Omental fat pad (tissue), 4 donors: ENCODE results near the gene FOXP2. TPM values are rescaled to one million over a fixed set of nuclear protein-coding genes. Genes with fewer than 3 reads are reported as not detected.
"Not testable (repeated sequence)": the region's sequence is repeated elsewhere in the genome, so short reads cannot be mapped to it uniquely, and the experiment has no call there.

Source experiments
- ATAC-seq: fragments of 150-250 bp; one replicate; pipeline ENCODE4 v1.9.1; 2016; ENCODE audit warnings: mild to moderate bottlenecking, moderate library complexity; ENCODE audit not compliant: low FRiP score
- DNase-seq: peaks from one replicate; pipeline ENCODE4 v3.0.0-alpha.2; 2019; ENCODE audit warnings: low spot score
- total RNA-seq, 4 donors: library from RNA; depleted of rRNA; stranded (reverse); fragments of >200 nt; gene quantifications; one replicate each; pipeline ENCODE4 v1.1.0, GENCODE V29; 2016
- TF ChIP-seq, protein P1 (sequence below), 3 donors: fragments of 450-650 bp; IDR thresholded peaks; one replicate each; pipeline ENCODE4 v1.5.1; 2016 to 2017; ENCODE audit warnings: antibody characterized with exemption in 3 of 3, mild to moderate bottlenecking in 3 of 3, moderate library complexity in 2 of 3

The FOXP2 gene
- 10 to 100 TPM in 2 of 4 donors, 1 to 10 TPM in 2; 5.0 to 16.7 (median 11.3) TPM for total RNA-seq

DNA sequence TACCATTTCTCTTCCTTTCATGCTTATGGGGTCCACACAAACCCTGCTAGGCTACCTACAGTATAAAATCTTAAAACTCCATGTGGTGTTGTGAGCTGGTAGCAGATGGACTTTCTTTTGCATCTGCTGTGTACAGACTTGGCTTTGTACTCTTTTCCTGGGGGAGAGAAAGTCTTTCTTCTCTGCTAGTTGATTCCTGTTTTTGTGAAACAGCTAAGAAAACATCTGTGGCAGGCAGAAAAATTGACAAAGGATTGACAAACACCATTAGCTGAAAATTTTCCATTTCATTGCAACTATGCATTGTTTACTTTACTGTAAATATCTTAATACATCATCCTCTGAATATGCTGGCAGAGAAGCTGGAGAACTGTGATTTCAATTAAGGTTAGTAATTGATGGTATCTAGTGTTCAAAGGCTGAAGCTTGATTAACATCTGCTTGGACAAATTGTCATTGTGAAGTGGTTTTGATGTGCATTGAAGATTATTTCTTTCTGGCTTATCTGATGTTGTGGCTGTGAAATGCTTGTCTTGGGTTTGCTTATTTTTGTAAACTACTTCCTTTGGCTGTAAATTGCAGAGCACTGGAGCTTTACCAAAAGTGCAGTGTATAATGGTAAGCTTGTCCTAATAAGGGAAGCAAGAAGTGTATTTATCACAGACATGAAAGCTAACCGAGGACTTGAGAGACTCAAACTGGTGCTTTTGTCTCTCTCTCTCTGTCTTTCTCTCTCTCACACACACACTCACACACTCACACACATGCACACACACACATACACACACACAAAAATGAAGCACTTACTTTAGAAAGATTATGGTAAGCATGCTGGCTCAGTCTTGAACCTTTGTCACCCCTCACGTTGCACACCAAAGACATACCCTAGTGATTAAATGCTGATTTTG is at the start of gene FOXP2:
FOXP2 (plus strand) TSS at position 660 of the 908 bp plus-strand sequence. CDS start 11,697 bp downstream, outside the sequence.
- ATAC-seq: no peak
- TF ChIP-seq, protein P1, sequence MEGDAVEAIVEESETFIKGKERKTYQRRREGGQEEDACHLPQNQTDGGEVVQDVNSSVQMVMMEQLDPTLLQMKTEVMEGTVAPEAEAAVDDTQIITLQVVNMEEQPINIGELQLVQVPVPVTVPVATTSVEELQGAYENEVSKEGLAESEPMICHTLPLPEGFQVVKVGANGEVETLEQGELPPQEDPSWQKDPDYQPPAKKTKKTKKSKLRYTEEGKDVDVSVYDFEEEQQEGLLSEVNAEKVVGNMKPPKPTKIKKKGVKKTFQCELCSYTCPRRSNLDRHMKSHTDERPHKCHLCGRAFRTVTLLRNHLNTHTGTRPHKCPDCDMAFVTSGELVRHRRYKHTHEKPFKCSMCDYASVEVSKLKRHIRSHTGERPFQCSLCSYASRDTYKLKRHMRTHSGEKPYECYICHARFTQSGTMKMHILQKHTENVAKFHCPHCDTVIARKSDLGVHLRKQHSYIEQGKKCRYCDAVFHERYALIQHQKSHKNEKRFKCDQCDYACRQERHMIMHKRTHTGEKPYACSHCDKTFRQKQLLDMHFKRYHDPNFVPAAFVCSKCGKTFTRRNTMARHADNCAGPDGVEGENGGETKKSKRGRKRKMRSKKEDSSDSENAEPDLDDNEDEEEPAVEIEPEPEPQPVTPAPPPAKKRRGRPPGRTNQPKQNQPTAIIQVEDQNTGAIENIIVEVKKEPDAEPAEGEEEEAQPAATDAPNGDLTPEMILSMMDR (IDR thresholded peaks at IDR 0.05): no peak
- no peak for DNase-seq

GRCh38 chr7:114365791-114366190 is 48.8 kb upstream of the FOXP2 start:
- TF ChIP-seq, protein P1 (IDR thresholded peaks at IDR 0.05): no peak
- DNase-seq (no peak), ATAC-seq (no peak)

DNA sequence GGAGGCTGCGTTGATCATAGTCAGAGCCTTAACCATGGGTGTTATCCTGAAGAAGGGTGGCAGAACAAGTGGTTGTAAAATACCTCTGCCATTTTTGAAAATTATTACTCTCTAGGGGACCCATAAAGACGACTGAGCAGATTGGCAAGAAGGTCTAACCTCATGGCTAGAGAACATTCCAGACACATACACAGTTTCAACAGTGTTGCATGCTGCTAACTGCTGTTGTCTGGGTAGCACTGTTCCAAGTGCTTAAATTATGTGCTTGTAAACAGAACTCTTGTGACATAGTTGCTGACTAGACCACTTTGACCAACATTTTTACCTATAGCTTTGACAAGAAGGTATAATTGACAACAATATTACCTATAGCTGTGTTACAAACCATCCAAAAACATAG is 46.1 kb upstream of the FOXP2 start:
- DNase-seq (no peak), ATAC-seq (no peak)
- TF ChIP-seq, protein P1 (IDR thresholded peaks at IDR 0.05): no peak

DNA sequence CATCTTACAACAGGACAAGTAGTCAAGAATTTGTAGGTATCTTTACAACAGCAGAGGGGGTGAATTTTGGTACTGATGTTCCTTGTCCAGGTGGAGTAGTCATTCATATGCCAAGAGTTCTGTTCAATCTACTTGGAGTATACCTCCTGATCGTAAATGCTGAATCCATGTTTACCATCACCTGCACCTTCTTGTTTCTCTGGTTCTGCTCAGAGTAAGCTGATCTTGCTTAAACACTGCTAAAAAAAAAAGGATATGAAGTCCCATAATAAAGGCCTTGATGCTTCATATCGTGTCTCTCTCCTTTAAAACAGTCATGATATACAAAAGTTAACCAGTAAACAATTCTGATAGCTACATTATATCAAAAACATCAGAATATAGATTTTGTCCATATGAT is 45.3 kb upstream of the FOXP2 start:
- no peak for DNase-seq
- no peak for ATAC-seq
- TF ChIP-seq, protein P1 (IDR thresholded peaks at IDR 0.05): no peak

DNA sequence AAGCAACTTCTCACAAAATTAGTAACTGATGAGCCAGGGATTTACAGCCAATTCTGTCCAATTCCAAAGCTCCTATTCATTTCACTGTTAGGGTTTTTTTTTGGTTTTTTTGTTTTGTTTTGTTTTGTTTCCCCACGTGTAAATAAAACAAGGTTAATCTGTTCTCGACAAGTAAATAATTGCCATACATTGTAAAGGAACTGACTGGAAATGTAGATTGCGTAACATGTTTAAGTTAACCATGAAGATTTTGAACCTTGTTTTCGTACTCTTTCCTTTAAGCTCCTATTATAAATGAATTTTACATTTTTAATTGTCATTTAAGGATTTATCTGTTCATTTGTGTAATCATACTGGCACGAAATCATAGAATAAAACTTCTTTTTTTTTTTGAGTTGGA is 42.0 kb upstream of the FOXP2 start:
- ATAC-seq (no peak), DNase-seq (no peak)
- TF ChIP-seq, protein P1 (IDR thresholded peaks at IDR 0.05): no peak

DNA sequence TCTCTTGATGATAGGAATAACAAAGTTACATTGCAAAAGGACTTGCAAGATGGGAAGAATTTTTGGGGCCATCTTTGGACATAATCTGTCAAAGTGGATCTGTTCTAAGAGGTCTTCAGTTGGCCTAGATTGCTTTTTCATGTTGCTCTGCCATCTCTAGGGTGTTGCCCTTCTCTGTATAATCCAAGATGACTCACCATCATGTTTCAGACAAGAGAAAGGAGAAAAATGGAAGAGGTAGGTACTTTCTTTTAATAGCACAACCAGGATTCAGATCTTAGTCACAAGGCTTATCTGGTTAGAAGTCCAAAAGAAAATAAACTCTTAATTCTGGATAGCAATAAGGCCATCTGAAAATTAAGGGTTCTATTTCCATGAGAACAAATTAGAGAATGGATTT is 38.7 kb upstream of the FOXP2 start:
- ATAC-seq: no peak
- TF ChIP-seq, protein P1 (IDR thresholded peaks at IDR 0.05): no peak

GRCh38 chr7:114383946-114384345 is 30.7 kb upstream of the FOXP2 start:
- not testable (repeated sequence) for DNase-seq, ATAC-seq

More for the DNA sequence above, 38.7 kb upstream of the FOXP2 start:
- no peak for DNase-seq

DNA sequence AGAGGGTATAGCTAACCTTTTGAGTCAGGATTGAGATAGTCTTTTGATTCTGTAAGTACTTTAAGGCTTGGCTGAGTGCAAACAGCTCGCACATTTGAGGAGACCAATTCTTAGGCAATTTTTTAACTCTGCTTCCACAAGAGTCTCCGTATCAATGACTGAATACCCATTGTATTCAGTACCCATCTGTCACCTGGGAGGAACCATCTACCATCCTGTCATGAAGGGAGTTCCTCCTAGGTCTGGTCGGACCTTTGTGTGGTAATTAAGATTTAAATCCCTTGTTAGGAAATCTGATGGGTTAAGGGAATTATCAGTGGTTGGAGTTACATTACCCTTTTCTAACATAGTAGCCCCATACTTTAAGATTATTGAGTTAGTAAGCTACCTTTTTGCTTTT is 30.3 kb upstream of the FOXP2 start:
- DNase-seq, ATAC-seq: not testable (repeated sequence)
